Tibial nerve (tissue), 3 donors: Measurements from ENCODE around the gene BSPRY.

Source experiments
- POLR2A ChIP-seq, 2 donors: fragments of 450-650 bp; IDR thresholded peaks; one replicate each; pipeline ENCODE4 v1.6.1; 2017; ENCODE audit warnings: antibody characterized with exemption in 2 of 2, mild to moderate bottlenecking in 2 of 2, moderate library complexity in 2 of 2
- TF ChIP-seq, protein P1 (sequence below), 5 experiments: fragments of 200-600 bp in 3 of 5; fragments of 450-650 bp in 2 of 5; sonication (generic) in 3 of 5; IDR thresholded peaks; one replicate each; pipeline ENCODE4 v1.5.1; 2016 to 2019; ENCODE audit warnings: antibody characterized with exemption in 5 of 5, mild to moderate bottlenecking in 3 of 5, moderate library complexity in 2 of 5

DNA sequence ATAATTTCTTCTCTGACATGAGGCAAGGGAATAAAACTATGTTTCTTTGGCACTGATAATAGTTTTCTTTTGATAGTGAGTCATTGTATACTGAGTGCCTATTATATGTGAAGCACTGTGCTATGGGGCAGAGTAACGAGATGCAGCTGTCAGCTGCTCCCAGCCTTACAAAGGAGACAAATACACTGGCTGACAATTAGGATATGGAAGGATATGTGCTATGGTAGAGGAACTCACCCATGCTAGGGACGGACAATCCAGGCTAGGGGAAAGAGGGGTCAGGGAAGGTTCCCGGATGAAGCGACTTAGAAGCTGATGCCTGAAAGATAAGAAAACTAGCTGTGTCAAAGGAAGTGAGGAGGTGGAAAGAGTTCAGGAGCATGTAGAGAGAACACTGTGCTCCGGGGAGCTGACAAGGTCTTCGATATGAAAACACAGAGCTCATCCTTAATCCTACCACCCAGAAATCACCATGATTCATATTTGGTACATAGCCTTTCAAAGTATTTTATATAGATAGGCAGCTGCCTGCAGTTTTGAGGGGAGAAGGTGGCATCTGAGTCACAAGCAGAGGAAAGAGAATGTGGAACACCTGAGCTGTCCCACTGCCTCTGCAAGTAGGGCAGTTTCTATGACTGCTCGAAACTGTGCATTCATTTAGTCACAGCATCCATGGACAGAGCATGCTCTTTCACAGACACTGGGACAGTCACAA lies 12.1 kb downstream of the BSPRY start:
- TF ChIP-seq, protein P1, sequence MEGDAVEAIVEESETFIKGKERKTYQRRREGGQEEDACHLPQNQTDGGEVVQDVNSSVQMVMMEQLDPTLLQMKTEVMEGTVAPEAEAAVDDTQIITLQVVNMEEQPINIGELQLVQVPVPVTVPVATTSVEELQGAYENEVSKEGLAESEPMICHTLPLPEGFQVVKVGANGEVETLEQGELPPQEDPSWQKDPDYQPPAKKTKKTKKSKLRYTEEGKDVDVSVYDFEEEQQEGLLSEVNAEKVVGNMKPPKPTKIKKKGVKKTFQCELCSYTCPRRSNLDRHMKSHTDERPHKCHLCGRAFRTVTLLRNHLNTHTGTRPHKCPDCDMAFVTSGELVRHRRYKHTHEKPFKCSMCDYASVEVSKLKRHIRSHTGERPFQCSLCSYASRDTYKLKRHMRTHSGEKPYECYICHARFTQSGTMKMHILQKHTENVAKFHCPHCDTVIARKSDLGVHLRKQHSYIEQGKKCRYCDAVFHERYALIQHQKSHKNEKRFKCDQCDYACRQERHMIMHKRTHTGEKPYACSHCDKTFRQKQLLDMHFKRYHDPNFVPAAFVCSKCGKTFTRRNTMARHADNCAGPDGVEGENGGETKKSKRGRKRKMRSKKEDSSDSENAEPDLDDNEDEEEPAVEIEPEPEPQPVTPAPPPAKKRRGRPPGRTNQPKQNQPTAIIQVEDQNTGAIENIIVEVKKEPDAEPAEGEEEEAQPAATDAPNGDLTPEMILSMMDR (IDR thresholded peaks at IDR 0.05), result no peak
- no peak for TF ChIP-seq POLR2A (IDR thresholded peaks at IDR 0.05)
